Choroid plexus epithelial cell (primary cell): Measurements from ENCODE around the gene PPFIBP2.
A peak's percentile ranks its signal among the peaks of the same experiment; 100 is the strongest.

Experiments used
- DNase-seq: peaks from one replicate; pipeline ENCODE4 v3.0.0-alpha.2; 2010; ENCODE audit warnings: low read depth
- H3K4me3 ChIP-seq: 2 replicates; pipeline ENCODE4 v1.5.1; 2011; ENCODE audit warnings: low read depth, mild to moderate bottlenecking, control low read depth, low read length, moderate library complexity
- TF ChIP-seq, protein P1 (sequence below): conservative IDR thresholded peaks from 2 replicates; pipeline ENCODE4 v1.5.1; 2011; ENCODE audit warnings: low read depth, mild to moderate bottlenecking, control low read depth, inconsistent platforms, low read length, moderate library complexity

PPFIBP2 gene

DNA sequence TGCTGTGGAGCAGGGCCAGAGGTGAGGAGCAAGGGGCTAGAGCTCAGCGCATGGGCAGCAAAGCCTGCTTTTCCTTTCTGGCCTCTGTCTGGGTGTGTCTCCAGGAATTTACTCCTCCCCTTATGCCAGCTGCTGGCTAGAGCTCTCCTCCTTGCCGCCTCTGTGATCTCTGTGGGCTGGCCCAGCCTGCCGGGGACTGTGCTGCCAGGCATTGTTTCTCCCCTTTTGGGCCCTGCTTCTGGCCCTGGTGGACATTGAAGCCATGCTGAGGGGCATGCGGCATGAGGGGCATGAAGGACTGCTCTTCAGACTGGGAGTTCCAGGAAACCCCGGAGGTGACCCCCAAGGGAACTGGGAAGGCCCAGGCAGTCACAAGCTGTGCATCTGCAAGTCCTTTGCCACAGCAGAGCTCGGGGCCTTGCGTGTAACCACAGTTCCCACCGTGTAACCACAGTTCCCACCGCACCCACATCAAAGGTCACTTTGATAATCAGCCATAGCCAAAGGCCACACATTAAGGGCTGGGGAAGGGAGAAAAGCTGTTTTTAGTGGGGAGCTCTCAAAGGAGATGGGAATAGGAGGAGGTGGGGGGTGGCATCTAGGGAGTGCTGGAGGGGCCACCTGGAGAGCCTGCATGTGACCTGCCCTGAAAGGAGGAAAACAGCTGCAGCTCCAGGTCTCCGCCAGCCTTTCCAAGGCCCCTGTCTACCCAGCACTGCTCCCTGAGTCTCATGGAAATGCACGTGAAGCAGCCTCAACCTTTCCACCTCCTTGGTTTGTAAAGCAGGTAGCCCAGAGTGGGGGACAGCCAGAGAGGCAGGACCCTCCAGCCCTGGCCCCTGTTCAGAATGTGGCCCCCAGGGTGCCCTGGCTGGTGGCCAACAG lies 62.3 kb downstream of the PPFIBP2 start:
- TF ChIP-seq, protein P1, sequence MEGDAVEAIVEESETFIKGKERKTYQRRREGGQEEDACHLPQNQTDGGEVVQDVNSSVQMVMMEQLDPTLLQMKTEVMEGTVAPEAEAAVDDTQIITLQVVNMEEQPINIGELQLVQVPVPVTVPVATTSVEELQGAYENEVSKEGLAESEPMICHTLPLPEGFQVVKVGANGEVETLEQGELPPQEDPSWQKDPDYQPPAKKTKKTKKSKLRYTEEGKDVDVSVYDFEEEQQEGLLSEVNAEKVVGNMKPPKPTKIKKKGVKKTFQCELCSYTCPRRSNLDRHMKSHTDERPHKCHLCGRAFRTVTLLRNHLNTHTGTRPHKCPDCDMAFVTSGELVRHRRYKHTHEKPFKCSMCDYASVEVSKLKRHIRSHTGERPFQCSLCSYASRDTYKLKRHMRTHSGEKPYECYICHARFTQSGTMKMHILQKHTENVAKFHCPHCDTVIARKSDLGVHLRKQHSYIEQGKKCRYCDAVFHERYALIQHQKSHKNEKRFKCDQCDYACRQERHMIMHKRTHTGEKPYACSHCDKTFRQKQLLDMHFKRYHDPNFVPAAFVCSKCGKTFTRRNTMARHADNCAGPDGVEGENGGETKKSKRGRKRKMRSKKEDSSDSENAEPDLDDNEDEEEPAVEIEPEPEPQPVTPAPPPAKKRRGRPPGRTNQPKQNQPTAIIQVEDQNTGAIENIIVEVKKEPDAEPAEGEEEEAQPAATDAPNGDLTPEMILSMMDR: no peak
- no peak overlapping the region for H3K4me3 ChIP-seq
- no peak for DNase-seq

DNA sequence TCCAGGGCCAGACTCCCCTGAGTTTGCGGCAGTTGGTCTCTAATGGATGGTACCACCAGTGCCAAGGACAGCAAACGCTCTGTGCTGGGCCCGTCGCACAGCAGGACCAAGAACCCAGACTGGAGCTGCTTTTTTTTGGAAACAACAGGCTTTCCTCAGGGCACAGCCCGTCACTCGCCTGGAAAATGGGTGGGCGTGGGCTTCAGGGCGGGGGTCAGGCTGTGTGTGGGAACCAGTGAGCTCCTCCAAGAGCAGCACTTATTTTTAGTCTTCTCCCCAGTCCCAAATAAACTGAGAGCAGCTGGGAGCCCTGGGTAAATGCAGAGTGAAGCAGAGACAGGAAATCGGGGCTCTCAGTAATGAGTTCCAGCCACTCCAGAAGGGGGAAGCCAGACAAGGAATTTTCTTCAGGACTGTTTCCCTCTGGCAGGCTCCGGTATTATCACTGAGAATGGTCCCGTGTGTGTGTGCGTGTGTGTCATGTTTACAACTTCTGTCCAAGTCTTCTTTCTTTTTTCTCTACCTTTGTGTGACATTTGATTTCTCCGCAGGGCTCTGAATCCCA lies 63.0 kb downstream of the PPFIBP2 start:
- peak; percentile 39 for DNase-seq
- H3K4me3 ChIP-seq: peak overlapping the region; percentile 46
- TF ChIP-seq, protein P1: no peak

DNA sequence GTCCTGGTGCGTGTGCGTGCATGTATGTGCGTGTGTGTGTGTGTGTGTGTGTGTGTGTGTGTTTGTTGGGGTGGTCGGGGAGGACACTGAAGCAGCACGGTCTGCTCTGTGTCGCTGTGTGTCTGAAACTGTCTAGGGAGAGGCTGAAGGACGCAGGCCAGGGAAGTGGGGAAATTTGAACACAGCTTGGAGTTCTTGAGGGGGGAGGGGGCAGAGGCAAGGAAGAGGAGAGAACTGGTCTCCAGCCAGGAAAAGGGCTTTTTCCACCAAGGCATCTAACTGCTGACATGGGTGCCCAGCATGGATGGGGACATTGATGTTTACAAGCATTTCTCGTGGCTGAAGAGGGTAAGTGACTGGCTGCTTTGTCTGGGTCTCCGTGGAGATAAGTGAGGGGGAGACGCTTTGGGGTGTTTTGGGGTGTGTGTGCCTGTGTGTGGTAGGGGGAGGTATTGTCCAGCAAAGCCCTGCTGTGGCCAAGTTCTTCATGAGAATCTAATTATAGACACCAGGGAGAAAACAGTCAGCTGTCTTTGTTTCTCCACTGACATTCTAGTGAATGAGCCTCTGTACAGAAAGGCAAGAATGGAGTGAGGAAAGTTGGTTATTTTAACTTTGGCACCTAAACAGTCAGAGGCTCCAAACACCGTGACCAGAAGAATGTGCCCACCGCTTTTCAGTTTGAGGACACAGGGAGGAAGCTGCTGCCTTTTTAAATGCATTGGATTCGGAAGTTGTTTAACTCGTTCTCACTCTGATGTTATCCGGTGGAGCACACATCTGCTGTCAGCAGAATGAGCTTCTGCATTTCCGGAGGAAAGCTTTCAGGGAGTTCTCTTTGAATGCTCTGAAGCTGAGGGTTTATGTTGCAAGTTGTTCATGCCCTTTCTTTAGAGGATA lies 63.7 kb downstream of the PPFIBP2 start:
- H3K4me3 ChIP-seq: peak overlapping the region; percentile 46
- TF ChIP-seq, protein P1: no peak
- DNase-seq: peak; percentile 73

DNA sequence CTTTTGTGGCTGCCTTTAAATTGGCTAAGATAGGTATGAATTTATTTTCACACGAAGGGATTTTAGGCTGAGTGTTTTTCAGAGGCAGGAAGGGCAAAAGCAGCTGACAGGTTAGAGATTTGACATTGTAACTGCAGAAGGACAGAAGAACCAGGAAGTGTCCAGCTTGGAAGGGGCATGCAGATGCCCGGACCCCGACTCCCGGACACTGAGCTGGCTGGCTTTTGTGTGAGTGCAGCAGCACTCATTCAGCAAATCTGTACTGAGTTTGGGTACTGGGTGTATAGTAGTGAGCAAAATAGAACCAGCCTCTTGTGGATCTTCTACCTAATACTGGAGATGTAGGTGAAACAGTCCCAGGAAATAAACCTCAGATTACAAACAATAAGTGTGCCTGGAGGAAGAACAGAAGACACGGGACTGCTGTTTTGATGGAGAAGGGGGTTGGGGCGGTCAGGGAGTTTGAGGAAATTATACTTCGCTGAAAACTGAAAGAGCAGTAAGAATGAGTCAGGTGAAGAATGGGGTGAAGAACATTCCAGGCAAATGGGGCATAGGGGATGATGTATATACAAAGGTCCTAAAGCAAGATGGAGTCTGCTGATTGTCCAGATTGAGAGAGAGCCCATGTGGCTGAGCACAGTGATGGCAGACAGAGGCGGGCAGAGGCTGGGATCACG lies 64.6 kb downstream of the PPFIBP2 start:
- no peak for DNase-seq
- H3K4me3 ChIP-seq: peak overlapping the region; percentile 46
- TF ChIP-seq, protein P1: no peak

DNA sequence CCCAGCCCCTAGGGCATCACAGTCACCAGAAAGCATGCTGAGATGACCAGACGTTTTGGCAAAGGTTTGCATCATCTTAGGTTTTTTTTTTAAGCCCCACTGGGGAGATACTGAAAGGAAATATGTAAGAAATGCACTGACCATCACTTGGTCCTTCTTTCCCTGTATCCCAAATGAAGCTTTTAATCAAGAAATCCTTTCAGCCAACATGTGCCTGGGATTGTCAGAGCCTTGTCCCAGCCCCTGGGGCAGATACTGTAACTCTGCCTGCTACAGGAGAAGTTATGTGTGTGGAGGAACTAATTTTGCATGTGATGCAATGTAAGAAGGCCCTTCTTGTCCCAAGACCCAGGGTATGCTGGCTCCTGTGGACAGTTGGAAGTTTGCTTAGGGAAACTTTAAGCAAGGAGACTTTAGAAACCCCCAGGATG lies 65.6 kb downstream of the PPFIBP2 start:
- TF ChIP-seq, protein P1: no peak
- no peak overlapping the region for H3K4me3 ChIP-seq
- DNase-seq: peak; percentile 50

DNA sequence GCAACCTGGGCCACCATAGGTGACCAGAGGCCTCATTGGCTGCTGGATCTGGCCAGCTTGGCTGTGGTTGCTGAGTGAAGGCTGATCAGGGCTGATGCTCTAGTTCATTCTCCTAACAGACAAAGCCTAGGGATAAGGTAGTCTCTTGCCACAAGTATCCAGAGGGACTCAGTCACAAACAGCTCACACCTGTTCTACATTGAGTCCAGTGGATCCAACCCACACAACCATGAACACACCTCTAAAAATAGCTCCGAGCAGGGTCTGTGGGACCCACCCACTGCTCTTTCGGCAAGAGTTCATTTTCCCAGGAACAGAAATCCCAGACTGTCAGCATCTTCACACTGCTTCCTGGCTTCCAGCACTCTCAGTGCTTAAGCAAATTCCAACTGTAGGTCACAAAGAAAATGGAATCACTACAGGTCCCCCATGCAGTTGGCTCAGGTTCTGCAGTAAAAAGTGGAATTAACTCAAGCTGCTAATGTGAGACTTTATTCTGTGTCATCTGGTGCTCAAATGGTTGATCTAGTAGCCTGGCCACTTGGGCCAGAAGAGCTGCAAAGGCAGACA lies 67.3 kb downstream of the PPFIBP2 start:
- H3K4me3 ChIP-seq: no peak overlapping the region
- TF ChIP-seq, protein P1: no peak
- DNase-seq: no peak
